Prostate gland (tissue), 2 donors: Measurements from ENCODE around the gene SALL2. TPM values are rescaled to one million over a fixed set of nuclear protein-coding genes. Genes with fewer than 3 reads are reported as not detected.
A peak's percentile ranks its signal among the peaks of the same experiment; 100 is the strongest.

ENCODE experiments used
- DNase-seq: peaks from one replicate; pipeline ENCODE4 v3.0.0-alpha.2; 2019; ENCODE audit warnings: low spot score
- H3K27ac ChIP-seq, 2 donors: fragments of 200-600 bp; sonication (generic); 2 replicates each; pipeline ENCODE4 v1.5.1; 2017 to 2019
- H3K27me3 ChIP-seq: fragments of 200-600 bp; sonication (generic); replicated peaks from 2 replicates; pipeline ENCODE4 v1.5.1; 2019; ENCODE audit not compliant: insufficient read depth
- H3K36me3 ChIP-seq, 2 donors: fragments of 200-600 bp; sonication (generic); 1 replicate in 1 of 2; 2 replicates in 1 of 2; pipeline versions ENCODE4 v1.5.1 to v1.8.1; 2017 to 2019
- H3K4me1 ChIP-seq: fragments of 200-600 bp; sonication (generic); replicated peaks from 2 replicates; pipeline ENCODE4 v1.5.1; 2019
- H3K4me3 ChIP-seq, 2 donors: fragments of 200-600 bp; sonication (generic); 2 replicates each; pipeline ENCODE4 v1.5.1; 2017 to 2019
- H3K9me3 ChIP-seq: fragments of 200-600 bp; sonication (generic); 2 replicates; pipeline ENCODE4 v1.5.1; 2017
- CTCF ChIP-seq, 4 experiments: fragments of 200-600 bp in 2 of 4; fragments of 450-650 bp in 2 of 4; sonication (generic) in 2 of 4; IDR thresholded peaks; 1 replicate in 3 of 4; 2 replicates in 1 of 4; pipeline ENCODE4 v1.5.1; 2016 to 2019; ENCODE audit warnings: antibody characterized with exemption in 4 of 4, mild to moderate bottlenecking in 2 of 4, moderate library complexity in 2 of 4
- POLR2A ChIP-seq: fragments of 450-650 bp; IDR thresholded peaks from one replicate; pipeline ENCODE4 v1.6.1; 2016; ENCODE audit warnings: antibody characterized with exemption, mild to moderate bottlenecking
- POLR2AphosphoS5 ChIP-seq: sonication (generic); formaldehyde crosslinking; IDR thresholded peaks from one replicate; pipeline ENCODE4 v1.6.1; 2017; ENCODE audit warnings: antibody characterized with exemption
- WGBS: methylation state at CpG from one replicate; pipeline ENCODE4 v1.1.5; 2018; 5-methylcytosine and 5-hydroxymethylcytosine counted together
- intact Hi-C: fragments of 100-400 bp; cut with DNase I; formaldehyde crosslinking; loops from one replicate; pipeline ENCODE4 v1.14.2; 2022
- total RNA-seq, 2 donors: library from RNA; depleted of rRNA; stranded (reverse); fragments of >200 nt; gene quantifications; one replicate each; pipeline ENCODE4 v1.1.0, GENCODE V29; 2016

SALL2 gene
- total RNA-seq, 2 donors from 2014 or later = 8.1 to 10.2 TPM

GRCh38 chr14:21528381-21529348 lies 2.5 kb upstream of the SALL2 start:
- H3K27ac ChIP-seq = no peak overlapping the region
- H3K9me3 ChIP-seq = no peaks in the 10 kb centered on the region
- H3K4me1 ChIP-seq = no peaks in the 10 kb centered on the region
- no peaks in the 10 kb centered on the region for H3K27me3 ChIP-seq
- no peak overlapping the region for H3K4me3 ChIP-seq
- intact Hi-C loops = no loop called here
- 64% methylated on average over 4 of the region's 4 CpGs for WGBS
- TF ChIP-seq CTCF (IDR thresholded peaks at IDR 0.05) (no peak), POLR2AphosphoS5 (no peak), POLR2A (no peak)
- no peak for DNase-seq
- no peaks in the 10 kb centered on the region for H3K36me3 ChIP-seq

- H3K4me3 ChIP-seq = no peak overlapping the region
- H3K27ac ChIP-seq = no peak overlapping the region
- DNase-seq = no peak
- WGBS = 57% methylated on average over 1 of the region's 1 CpG
- no peaks in the 10 kb centered on the region for H3K4me1 ChIP-seq
- H3K36me3 ChIP-seq = no peaks in the 10 kb centered on the region
- no peaks in the 10 kb centered on the region for H3K9me3 ChIP-seq
- intact Hi-C loops = no loop called here
- TF ChIP-seq POLR2AphosphoS5 = no peak
- no peak for TF ChIP-seq POLR2A
- TF ChIP-seq CTCF (IDR thresholded peaks at IDR 0.05) = no peak
- H3K27me3 ChIP-seq = no peaks in the 10 kb centered on the region
Measured at GRCh38 chr14:21527318-21527679, 1.2 kb upstream of the SALL2 start.

- no peak for DNase-seq
- Histone ChIP-seq H3K4me1 (no peaks in the 10 kb centered on the region), H3K27me3 (no peaks in the 10 kb centered on the region), H3K27ac (peak overlapping the region in 1 of 2 donors; percentile 65), H3K36me3 (no peaks in the 10 kb centered on the region), H3K9me3 (no peaks in the 10 kb centered on the region), H3K4me3 (peak overlapping the region; percentile 69 to 75)
- 10% methylated on average over 13 of the region's 13 CpGs for WGBS
- TF ChIP-seq POLR2A (no peak), POLR2AphosphoS5 (no peak), CTCF (IDR thresholded peaks at IDR 0.05) (no peak)
- intact Hi-C loops = no loop called here
Measured at GRCh38 chr14:21526672-21527317, 649 bp upstream of the SALL2 start.

GRCh38 chr14:21525571-21525961 lies 580 bp downstream of the SALL2 start:
- Histone ChIP-seq H3K4me3 (peak overlapping the region; percentile 69 to 75), H3K9me3 (no peaks in the 10 kb centered on the region), H3K36me3 (no peaks in the 10 kb centered on the region), H3K27me3 (no peaks in the 10 kb centered on the region), H3K4me1 (no peaks in the 10 kb centered on the region), H3K27ac (peak overlapping the region; percentile 62 to 65)
- TF ChIP-seq POLR2A (no peak), POLR2AphosphoS5 (no peak), CTCF (IDR thresholded peaks at IDR 0.05) (no peak)
- DNase-seq = no peak
- WGBS = 16% methylated on average over 12 of the region's 12 CpGs
- intact Hi-C loops = no loop called here
